HUDEP-2 (cell line): ENCODE results near the gene TMEM151A.

Experiments used
- DNase-seq, 76 experiments: peaks; one replicate each; lab custom pipeline; 2025; ENCODE audit not compliant: unreplicated experiment in 76 of 76; lab: John Stamatoyannopoulos, UW

TMEM151A gene

GRCh38 chr11:66282468-66283455 is 8.9 kb upstream of the TMEM151A start:
- peak in 75 of 76 experiments; percentile 36 to 98 (median 94) for DNase-seq

GRCh38 chr11:66283461-66284105 is 8.1 kb upstream of the TMEM151A start:
- DNase-seq, result no peak

DNA sequence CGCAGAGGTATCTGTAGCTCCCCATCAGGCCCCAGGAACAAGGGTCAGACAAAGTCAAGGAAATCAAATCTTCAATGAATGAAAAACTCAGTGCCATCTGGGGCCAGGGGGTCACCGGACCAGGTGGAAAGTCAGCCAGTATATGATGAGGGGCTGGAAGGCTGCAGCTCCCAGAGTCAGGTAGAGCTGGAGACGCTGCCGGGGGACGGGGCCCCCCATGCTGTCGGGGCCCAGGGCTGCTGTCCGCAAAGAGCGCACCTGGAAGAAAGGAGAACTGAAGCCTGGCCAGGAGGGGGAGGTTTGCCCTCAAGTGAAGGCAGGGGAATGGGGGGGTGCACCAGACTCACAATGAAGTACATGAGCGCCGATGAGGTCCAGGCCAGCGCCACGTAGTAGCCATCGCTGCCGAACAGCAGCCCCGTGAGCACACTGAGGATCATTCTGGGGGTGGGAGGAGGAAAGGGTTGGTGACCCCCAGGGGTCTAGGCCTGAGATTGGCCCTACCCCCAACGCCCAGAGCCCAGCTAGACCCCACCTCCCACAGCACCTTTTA is 7.1 kb upstream of the TMEM151A start:
- DNase-seq, result no peak

DNA sequence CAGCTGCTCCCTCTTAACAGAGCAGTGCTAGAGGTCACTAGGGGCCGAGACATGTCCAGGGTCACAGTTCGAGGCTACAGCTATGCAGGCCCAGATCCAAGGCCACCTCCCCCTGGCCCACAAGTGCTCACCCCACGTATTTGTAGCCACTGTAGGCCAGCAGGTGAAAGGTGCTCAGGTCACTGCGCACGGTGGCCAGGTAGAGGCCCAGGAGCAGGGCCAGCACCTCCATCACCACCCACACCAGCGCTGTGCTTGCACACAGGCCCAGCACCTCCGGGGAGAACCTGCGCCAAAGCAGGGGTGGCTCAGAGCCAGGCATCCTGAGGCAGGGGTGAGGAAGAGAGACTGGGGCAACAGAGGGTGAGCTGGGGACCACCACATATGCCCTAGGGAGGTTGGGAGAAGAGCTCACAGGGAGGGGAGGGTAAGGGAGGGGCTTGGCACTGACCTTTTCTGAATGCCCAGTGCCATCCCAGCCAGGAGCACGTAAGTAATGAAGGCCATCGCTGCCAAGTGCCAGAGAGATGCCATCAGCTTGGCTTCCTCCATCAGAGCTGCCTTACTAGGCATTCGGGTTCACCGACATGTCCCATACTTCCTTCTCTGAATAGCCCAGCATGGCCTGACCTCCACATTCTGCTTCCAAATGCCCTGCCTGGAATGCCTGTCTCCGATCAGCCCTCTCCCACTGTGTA is 6.3 kb upstream of the TMEM151A start:
- no peak for DNase-seq

- DNase-seq, result no peak
These were observed 5.0 kb upstream of the TMEM151A start for GRCh38 chr11:66286699-66287098.

- no peak for DNase-seq
These were observed 4.3 kb upstream of the TMEM151A start for GRCh38 chr11:66287211-66287888.

DNA sequence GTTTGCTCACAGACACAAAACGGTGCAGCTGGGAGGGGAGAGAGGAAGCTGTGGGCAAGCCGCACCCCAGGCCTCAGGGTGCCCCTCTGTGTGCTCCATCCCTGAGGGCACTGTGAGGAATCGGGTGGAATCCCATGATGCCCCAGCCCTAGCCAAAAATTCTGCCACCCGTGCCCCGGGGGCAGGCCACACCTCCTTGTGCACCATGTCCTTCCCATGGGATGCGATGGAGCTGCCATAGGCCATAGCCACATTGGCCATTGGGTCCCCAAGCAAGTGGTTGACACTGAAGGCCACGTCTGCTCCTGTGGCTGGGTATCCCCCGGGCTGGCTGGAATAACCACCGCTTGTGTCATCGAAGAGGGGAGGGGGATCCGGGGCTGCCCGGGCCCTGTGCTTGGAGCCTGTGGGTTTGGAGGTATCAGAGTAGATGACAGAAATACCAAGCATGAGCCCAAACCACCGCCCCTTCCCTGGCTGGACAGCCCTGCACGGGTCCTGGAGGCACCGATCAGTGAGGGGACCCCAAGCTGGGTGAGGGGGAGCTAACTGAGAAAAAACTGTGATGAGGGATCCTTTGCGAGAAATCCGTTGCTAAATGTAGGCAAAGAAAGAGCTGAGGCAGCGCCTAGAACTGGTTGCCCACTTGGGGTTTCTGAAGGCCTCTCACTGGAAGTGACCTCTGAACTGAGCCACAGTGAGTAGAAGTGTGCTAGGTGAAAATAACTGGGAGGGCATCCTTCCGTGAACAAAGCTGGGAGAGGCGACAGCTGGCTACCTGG is 3.6 kb upstream of the TMEM151A start:
- DNase-seq, result peak in 1 of 76 experiments; percentile 27

DNA sequence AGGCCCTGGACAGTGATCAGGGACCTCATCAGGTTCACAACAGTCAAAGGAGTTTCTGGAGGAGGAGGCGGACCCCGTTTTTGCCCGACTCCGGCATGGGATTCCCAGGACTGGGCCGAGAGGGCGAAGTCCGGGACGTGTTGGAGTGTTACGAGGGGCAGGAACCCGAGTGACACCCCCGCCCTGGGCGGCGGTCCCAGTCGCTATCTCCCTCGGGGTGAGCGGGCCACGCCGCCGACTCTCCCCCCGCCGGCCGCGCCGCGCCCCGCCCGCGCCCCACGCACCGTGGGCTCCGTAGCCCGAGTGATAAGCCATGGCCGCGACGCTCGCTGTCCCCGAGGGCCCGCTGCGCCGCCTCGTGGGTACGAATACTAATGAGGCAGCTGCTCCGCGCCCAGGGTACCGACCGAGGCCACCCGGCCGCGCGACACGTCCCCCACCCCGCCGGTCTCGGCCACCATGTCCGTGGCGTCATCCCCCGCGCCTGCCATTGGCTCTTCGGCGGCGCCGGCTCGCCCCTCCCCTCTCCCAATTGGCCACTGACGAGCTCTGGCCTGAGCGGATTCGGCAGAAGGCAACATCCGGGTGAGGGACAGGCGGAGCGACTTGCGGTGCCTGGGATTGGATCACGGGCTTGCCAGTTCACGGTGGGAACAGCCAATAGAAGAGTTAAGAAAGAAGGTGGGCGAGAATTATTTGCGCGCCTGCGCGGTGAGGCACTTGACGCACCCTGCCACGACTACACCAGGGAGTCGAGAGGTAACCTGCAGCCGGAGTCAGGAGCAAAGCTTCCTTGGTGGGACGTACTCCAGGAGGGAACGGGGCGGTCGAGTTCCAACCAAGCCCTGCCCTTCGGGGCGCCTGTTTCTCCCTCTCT is 2.8 kb upstream of the TMEM151A start, which contains the start of gene YIF1A:
YIF1A (minus strand) TSS at position 473 of the 877 bp plus-strand sequence; CDS start at position 315, 158 bp downstream.
- DNase-seq, result peak in 75 of 76 experiments; percentile 81 to 100 (median 98)

DNA sequence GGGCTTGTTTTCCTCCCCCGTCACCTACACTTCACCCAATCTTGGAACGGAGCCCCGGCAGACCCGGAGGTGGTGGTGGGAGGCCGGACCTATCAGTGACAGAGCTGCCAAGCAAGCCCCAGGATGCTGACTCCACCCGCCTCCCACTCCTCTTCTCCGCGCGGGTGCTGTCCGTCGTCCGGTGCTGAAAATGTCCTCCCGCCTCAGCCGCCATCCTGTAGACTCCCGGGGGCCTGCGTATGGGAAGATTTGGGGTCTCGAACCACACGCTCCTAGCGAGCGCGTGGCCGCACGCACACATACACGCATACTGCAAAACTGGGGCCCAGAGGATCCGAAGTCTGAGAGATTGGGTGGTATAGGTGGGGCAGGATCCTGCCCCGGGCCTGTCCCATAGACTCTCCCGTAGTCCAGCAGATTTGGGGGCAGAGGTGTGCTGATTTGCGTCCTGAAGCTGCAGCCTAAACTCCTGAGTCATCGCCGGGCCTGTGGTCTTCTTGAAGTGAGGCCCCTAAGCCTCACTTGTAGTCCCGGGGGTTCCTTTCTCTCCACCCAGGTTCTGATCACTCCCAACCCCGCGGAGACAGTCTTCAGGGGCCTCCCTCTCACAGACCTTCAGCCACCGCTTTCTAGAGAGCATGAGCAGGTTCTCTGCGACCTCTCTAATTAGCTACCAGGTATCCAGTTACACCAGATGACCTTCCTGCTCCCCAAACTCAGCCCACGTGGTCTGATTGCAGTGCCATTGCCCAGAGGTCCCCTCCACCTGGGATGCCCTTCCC is 2.0 kb upstream of the TMEM151A start:
- peak in 59 of 76 experiments; percentile 33 to 86 (median 66) for DNase-seq

GRCh38 chr11:66290330-66290621 is 1.4 kb upstream of the TMEM151A start:
- no peak for DNase-seq

- DNase-seq, result no peak
These were observed 390 bp upstream of the TMEM151A start for GRCh38 chr11:66291303-66291705.

DNA sequence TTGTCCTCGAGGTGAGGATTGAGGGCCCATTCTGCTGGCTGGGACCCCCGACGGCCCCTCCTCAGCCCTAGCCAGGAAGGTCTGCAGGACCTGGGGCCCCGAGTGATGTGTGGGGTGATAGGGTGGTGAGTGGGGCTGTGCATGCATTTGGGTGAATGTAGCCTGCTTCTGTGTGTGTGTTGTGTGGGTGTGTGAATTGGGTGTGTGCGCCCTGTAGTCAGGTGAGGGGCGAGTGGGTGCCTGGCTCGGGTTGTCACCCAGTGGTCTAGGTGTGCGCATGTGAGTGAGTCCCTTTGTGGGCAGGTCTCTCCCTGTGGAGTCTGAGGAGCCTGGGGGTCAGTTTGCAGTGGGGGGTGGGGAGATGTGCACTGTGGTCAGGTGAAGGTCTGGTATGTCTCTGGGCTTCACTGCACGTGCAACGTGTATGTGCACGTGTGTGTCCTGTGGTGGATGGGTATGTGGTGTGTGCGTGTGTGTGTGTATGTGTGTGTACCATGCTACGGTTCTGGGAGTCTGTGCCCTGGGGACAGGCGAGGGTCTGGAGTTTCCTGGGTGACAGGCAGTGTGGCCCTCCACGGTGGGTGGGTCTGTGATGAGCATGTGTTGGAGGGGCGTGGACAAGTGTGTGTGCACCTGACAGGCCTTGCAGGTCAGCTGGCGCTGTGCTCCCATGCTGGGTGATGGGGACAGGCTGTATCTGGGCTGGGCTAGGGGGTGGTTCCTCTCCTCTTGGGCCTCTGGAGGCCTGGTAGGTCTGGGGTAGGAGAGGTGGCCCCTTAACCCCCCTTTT is 1.0 kb downstream of the TMEM151A start:
- no peak for DNase-seq

DNA sequence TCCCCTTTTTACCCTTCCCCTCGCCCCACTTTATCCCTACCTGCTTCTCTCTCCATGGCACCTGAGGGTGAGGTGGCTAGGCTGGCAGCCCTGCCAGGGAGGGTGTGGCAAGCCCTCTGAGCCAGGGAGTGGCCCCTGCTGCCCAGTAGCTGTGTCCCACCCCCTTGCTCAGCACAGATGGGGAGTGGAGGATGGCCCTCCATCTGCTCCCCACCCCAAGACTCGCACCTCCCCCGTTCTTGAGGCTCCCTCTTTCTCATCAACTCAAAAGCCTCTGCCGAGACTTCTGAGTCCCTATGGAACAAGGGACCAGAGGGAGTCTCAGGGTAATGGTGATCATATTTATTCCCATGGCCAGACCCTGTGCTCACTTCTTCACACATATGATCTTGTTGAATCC is 1.7 kb downstream of the TMEM151A start:
- DNase-seq, result no peak

DNA sequence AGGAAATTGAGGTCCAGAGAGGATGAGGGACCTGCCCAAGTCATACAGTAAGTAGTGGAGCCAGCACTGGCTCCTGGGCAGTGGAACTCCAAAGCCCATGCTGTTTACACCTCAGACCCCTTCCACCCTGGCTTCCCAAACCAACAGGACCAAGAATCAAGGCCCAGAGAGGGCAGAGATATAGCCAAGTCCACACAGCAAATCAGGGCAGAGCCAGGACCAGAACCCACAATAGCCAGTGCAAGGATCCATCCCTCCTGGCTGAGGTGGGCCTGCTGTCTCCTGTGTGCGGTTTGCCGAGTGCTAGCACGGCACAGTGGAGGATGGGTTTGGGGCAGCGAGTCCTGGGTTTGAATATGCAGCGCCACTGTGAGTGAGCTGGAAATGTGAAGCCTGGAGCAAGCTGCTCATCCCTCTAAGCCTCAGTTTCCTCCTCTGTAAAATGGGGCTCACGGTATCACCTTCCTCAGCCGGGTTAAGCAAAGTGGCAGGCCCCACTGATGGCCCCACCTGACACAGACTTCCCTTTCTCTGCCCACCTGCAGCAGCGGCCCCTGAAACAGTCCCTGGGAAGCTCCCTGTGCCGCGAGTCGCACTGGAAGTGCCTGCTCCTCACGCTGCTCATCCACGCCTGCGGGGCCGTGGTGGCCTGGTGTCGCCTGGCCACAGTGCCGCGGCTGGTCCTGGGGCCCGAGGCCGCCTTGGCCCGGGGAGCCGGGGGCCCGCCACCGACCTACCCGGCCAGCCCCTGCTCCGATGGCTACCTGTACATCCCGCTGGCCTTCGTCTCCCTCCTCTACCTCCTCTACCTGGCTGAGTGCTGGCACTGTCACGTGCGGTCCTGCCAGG is 2.3 kb downstream of the TMEM151A start:
- DNase-seq, result no peak

- DNase-seq, result no peak
These were observed 3.2 kb downstream of the TMEM151A start for GRCh38 chr11:66294626-66295620.
